H1 (cell line): ENCODE data around the gene OTUD5. TPM values are rescaled to one million over a fixed set of nuclear protein-coding genes. Genes with fewer than 3 reads are reported as not detected.

ENCODE experiments used
- CHD1 ChIP-seq: IDR thresholded peaks from 2 replicates; pipeline ENCODE4 v1.6.1; 2012; ENCODE audit warnings: low read depth, low read length, improper control_type of control experiment
- SUZ12 ChIP-seq: fragments of 200-600 bp; sonication (generic); IDR thresholded peaks from 2 replicates; pipeline ENCODE4 v1.6.1; 2012; ENCODE audit warnings: mild to moderate bottlenecking, inconsistent platforms, low read length, moderate library complexity, mixed read lengths
- polyA plus RNA-seq, 7 experiments: library from polyadenylated mRNA; depleted of rRNA in 3 of 7; stranded (reverse) in 5 of 7; unstranded in 2 of 7; fragments of >200 nt in 5 of 7; fragments of 200-250 nt in 2 of 7; gene quantifications; 1 replicate in 5 of 7; 2 replicates in 1 of 7; 4 replicates in 1 of 7; pipeline versions ENCODE4 v1.2.1 to v1.2.3, GENCODE V29; 2011 to 2013; ENCODE audit warnings: missing spikeins in 2 of 7, mixed read lengths in 2 of 7
- total RNA-seq: library from RNA; stranded (reverse); fragmentation: NEBNext Ultra II Directional; extraction: Animal tissue kit (Norgen Biotek cat#: 25700); gene quantifications from 2 replicates; pipeline ENCODE4 v1.2.1, GENCODE V29; 2021

Gene OTUD5
- total and polyA plus RNA-seq, 2 of the 8 experiments (the other 6 are each of a cell fraction or from before 2014, with no cell fraction given): 46.3 to 53.5 TPM

GRCh38 chrX:48945517-48946348 is 11.7 kb downstream of the OTUD5 start (continued):
- TF ChIP-seq SUZ12 (no peak), CHD1 (no peak)
